HG02571 (cell line): ENCODE data around the gene PDCD11.
"Not testable (repeated sequence)": the region's sequence is repeated elsewhere in the genome, so short reads cannot be mapped to it uniquely, and the experiment has no call there.

Experiments
- ATAC-seq: cut with Tn5 transposase; IDR thresholded peaks from one replicate; pipeline ENCODE4 v1.9.1; 2021; ENCODE audit warnings: mild to moderate bottlenecking, moderate library complexity; ENCODE audit not compliant: unreplicated experiment

PDCD11 gene

GRCh38 chr10:103396067-103396788 is at the start of gene PDCD11, which contains the start of gene ATP5MK:
Gene PDCD11, plus strand, starts transcription at chr10:103396626. Its CDS starts 1,801 bp downstream, at chr10:103398427.
Gene ATP5MK, minus strand, starts transcription at chr10:103396475. Its CDS starts 4,018 bp downstream, at chr10:103392457.
- peak; percentile 98 for ATAC-seq

- ATAC-seq, result no peak
These were observed 46.3 kb upstream of the PDCD11 start for GRCh38 chr10:103350175-103350516.

- ATAC-seq, result peak; percentile 83
These were observed 45.7 kb upstream of the PDCD11 start, which contains the start of gene PCGF6 for GRCh38 chr10:103350517-103351260. Gene PCGF6, minus strand, starts transcription at chr10:103351140. Its CDS starts 74 bp downstream, at chr10:103351066.

- ATAC-seq, result no peak
These were observed 43.1 kb upstream of the PDCD11 start for GRCh38 chr10:103353281-103353680.

GRCh38 chr10:103354567-103354966 is 41.9 kb upstream of the PDCD11 start:
- not testable (repeated sequence) for ATAC-seq

GRCh38 chr10:103355906-103356599 is 40.4 kb upstream of the PDCD11 start:
- ATAC-seq, result no peak

- ATAC-seq, result not testable (repeated sequence)
These were observed 36.9 kb upstream of the PDCD11 start for GRCh38 chr10:103359493-103359892.

GRCh38 chr10:103360791-103361190 is 35.6 kb upstream of the PDCD11 start:
- not testable (repeated sequence) for ATAC-seq

- no peak for ATAC-seq
These were observed 29.0 kb upstream of the PDCD11 start for GRCh38 chr10:103367379-103367781.

GRCh38 chr10:103367782-103368518 is 28.5 kb upstream of the PDCD11 start, which contains the start of gene TAF5:
Gene TAF5, plus strand, starts transcription at chr10:103367976. Its CDS starts 14 bp downstream, at chr10:103367990.
- ATAC-seq, result peak; percentile 52

- no peak for ATAC-seq
These were observed 22.9 kb upstream of the PDCD11 start for GRCh38 chr10:103373544-103373943.

GRCh38 chr10:103374263-103374662 is 22.2 kb upstream of the PDCD11 start:
- no peak for ATAC-seq

GRCh38 chr10:103382769-103383168 is 13.7 kb upstream of the PDCD11 start:
- no peak for ATAC-seq

- ATAC-seq, result no peak
These were observed 2.2 kb upstream of the PDCD11 start for GRCh38 chr10:103394180-103394579.

- ATAC-seq, result no peak
These were observed 716 bp upstream of the PDCD11 start for GRCh38 chr10:103395754-103396066.

- peak; percentile 4 for ATAC-seq
These were observed 312 bp downstream of the PDCD11 start for GRCh38 chr10:103396789-103397087.

- ATAC-seq, result no peak
These were observed 882 bp downstream of the PDCD11 start for GRCh38 chr10:103397191-103397825.

- ATAC-seq, result no peak
These were observed 17.1 kb downstream of the PDCD11 start for GRCh38 chr10:103413564-103413963.

- no peak for ATAC-seq
These were observed 19.2 kb downstream of the PDCD11 start for GRCh38 chr10:103415581-103415980.

- no peak for ATAC-seq
These were observed 20.2 kb downstream of the PDCD11 start for GRCh38 chr10:103416436-103417147.
